GM12891 (cell line): Measurements from ENCODE around the gene SPTBN1.

Source experiments
- POLR2A ChIP-seq: IDR thresholded peaks from 2 replicates; pipeline ENCODE4 v1.6.1; 2011; ENCODE audit warnings: low read depth, low read length, control low read depth
- POLR2AphosphoS5 ChIP-seq: IDR thresholded peaks from 2 replicates; pipeline ENCODE4 v1.6.1; 2011; ENCODE audit warnings: low read depth, low read length, control low read depth
- TAF1 ChIP-seq: IDR thresholded peaks from 2 replicates; pipeline ENCODE4 v1.6.1; 2011; ENCODE audit warnings: low read depth, low read length, control low read depth

GRCh38 chr2:54572262-54572635 is 116.1 kb downstream of the SPTBN1 start:
- no peak for TF ChIP-seq POLR2A
- TF ChIP-seq POLR2AphosphoS5: no peak
- TF ChIP-seq TAF1: no peak
